RPMI8226 (cell line): ENCODE measurements around the gene DICER1.
A peak's percentile ranks its signal among the peaks of the same experiment; 100 is the strongest.
"Not testable (repeated sequence)": the region's sequence is repeated elsewhere in the genome, so short reads cannot be mapped to it uniquely, and the experiment has no call there.

ENCODE experiments used
- DNase-seq: peaks from one replicate; pipeline ENCODE4 v3.0.0-alpha.2; 2015

DICER1 gene

GRCh38 chr14:95144849-95145248, 12.5 kb downstream of the DICER1 start:
- no peak for DNase-seq

DNA sequence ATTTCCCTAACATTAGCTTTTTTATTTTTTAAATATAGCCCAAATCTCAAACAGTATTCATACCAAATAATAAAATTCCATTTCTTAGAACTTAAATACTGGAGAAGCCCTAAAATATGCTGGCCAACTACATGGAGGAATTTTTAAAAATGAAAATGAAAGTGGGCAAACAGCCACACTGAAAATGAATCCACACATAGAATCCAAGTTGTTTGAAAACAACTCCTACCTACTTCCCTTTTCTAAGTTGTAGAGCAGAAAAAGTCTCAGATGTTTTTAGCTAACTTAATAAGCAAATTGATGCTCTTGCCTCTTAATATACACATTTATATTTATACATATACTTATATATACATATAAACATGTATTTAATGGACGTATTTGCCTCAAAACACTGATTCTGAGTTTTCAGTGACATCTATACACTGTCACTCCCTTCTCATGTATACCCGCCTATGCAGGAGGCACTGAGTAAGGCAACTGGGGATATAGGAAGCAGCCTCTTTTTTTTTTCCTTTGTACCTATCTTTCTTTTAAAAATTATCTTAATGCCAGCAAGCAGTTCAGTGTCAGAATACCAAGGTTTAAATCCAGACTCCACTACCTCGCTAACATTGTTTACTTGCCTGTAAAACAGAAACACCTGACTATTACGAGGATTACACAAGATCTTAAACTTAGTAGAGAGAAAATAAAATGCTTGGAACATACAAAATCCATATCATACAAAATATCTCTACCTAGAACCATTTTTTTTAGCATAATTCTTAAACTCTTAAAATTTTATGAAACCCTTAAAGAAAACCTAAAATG, 13.3 kb downstream of the DICER1 start:
- DNase-seq = peak; percentile 42

GRCh38 chr14:95142208-95142607, 15.1 kb downstream of the DICER1 start:
- no peak for DNase-seq

GRCh38 chr14:95141684-95142083, 15.6 kb downstream of the DICER1 start:
- no peak for DNase-seq

GRCh38 chr14:95140060-95140858, 17.1 kb downstream of the DICER1 start:
- no peak for DNase-seq

- no peak for DNase-seq
Observed at GRCh38 chr14:95138876-95139275, 18.5 kb downstream of the DICER1 start.

GRCh38 chr14:95138455-95138854, 18.9 kb downstream of the DICER1 start:
- not testable (repeated sequence) for DNase-seq

DNA sequence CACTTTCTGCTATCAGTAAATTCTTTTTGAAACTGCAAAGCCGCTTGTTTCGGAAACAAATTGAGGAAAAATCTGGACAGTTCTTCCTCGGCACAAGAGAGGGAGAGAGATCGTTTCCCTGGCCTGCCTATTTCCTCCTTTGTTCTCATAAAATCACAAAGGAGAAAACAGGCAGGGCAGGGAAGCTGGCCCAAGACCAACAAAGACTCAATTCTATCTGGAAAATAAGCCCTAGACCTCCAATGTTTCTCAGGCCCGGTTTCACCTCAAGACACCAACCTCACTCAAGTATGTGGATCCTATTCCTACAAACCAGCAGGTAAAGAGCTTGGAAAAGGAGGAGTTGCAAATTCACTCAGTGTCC, 19.5 kb downstream of the DICER1 start:
- DNase-seq = no peak

DNA sequence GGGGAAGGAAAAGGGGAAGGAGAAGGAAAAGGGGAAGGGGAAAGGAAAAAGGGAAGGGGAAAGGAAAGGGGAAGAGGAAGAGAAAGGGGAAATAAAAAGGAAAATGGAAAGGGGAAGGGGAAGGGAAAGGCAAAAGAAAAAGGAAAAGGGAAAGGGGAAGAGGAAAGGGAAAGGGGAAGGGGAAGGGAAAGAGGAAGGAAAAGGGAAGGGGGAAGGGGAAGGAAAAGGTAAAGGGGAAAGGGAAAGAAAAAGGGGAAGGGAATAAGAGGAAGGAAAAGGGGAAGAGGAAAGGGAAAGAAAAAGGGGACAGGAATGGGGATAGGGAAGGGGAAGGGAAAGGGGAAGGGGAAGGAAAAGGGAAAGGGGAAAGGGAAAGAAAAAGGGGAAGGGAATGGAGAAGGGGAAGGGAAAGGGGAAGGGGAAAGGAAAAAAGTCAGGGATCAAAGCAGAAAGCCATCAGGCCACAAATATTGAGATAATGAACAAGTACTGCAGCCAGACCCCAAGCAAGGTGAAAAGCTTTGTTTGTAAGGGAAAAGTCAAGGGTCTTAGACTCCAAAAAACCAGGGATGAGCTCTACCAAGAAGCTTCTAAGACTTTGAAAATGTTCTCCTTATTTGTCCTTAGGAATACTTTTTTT, 20.0 kb downstream of the DICER1 start:
- DNase-seq = no peak

GRCh38 chr14:95136631-95137030, 20.7 kb downstream of the DICER1 start:
- no peak for DNase-seq

GRCh38 chr14:95134304-95134933, 22.9 kb downstream of the DICER1 start:
- no peak for DNase-seq

DNA sequence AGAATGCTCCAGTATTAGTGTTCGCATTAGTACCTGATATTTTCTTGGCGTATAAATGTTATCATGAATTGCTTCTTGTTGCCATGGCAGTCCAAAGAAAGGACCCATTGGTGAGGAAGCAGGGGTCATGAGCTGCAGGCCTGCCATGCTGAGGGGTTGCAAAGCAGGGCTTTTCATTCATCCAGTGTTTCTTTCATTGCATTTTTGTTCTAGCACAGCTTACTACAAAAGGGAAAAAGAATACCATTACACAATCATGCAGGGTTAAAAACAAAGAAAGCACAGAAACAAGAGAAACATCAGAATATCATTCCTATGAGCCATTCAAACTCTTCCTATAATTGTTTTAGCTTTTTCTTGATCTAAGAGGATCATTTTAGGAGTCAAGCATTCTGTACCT, 24.0 kb downstream of the DICER1 start:
- DNase-seq = no peak

DNA sequence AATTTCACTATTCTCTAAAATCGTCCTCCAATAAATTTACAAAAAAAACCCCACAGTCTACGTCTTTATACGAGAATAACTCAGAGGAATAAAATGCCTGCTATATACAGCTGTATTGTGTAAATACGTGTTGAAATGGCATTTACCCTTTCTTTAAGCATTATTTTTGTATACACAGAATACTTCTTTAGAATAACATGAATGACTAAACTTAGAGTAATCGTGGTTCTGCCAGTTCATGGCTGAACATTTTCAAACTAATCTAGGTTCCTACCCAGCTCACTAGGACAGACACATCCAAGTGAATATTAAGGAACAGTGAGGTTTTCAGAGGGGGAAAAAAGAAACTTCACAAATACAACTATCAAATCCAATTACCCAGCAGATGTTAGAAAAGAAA, 24.6 kb downstream of the DICER1 start:
- DNase-seq = no peak

DNA sequence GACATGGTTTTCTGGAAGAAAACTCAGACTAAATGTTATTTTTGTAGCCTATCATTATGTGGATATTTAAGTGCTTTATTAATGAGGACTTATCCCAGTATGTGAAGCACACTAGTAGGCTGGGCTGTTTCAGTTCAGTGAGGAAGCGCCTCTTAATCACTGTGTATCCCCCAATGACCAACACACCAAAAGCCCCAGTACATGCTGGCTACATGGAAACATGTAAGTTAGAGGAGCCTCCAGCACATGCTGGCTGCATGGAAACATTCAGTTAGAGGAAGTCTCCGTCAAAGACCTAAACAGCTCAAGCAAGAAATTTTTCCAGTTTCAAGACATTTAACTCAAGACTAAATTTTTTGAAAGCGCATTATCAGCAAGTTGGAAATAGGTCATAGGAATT, 26.8 kb downstream of the DICER1 start:
- DNase-seq = no peak

GRCh38 chr14:95128140-95128539, 29.2 kb downstream of the DICER1 start:
- DNase-seq = no peak

DNA sequence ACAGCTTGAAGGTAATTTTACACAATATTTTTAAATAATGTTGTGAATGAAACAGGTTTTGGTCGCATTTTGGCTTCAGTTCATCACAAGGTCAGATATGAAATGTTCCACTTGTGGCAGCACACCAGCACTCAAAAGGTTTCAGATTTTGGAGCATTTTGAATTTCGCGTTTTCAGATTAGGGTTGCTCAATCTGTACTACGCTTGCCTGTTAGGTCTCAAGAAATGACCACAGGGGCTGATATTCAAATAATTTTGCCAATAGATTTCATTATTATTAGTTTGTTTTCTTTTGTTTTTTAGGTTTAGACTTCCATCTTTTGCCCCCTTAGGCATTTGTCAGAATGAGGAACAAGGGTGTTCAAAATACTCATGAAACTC, 29.8 kb downstream of the DICER1 start:
- DNase-seq = no peak

DNA sequence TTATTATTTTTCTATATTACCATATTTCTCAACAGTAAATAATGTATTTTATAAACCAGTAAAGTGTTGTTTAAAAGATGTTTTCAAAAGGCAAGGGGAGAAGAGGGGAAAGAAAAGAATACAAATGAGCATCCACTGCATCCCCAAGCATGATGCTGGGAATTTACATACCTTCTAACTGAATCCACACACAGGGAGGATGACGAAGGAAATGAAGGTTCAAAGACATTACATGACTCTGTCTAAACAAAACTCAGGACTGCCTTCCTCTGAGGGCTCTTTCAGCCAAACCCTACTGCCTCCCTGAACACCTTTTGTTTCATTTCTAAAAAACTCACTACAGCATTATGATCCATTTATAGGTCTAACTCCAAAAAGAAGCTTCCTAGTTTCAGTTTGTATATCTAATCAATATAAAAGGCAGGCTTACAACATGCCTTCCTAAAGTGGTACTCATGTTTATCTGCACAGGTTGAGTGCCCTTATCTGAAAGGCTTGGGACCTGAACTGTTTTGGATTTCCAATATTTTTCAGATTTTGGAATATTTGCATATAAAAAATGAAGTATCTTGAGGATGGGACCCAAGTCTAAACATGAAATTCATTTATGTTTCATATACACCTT, 30.3 kb downstream of the DICER1 start:
- no peak for DNase-seq

DNA sequence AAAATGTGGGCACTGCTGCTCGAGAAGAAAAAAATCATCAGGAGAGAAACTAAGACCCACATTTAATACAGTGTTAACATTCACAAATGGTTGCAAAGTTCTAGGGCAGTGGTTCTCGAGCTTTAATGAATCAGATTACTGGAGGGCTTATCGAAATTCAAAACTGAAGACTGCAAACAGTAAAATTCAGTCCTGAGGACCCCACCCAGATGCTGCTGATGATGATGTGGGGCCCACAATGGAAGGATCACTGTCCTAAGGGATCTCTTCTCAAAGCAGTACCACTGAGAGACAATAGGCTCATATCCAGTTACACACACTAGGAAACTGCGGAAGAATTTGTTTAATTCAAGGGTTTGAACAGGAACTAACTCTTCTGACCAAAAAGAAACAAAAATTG, 31.4 kb downstream of the DICER1 start:
- no peak for DNase-seq

DNA sequence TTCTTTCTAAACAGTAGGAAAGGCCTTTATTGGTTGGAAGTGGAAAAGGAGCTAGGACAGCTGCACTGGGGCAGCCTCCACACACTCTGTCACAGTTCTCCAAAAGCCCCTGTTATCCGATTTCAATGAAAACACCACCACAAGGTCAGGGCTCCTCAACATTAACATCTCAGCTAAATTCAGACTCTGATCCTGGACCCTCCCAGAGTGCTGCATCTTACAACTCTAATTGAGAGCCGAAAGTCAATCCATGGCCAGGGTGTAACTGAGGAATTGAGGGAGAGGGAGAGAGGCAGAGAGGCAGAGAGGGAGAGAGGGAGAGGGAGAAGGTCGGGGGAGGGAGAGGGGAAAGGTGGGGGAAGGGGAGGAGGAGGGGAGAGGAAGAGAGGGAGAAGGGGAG, 32.1 kb downstream of the DICER1 start:
- DNase-seq = no peak

- DNase-seq = no peak
Observed at GRCh38 chr14:95123891-95124579, 33.3 kb downstream of the DICER1 start.

DNA sequence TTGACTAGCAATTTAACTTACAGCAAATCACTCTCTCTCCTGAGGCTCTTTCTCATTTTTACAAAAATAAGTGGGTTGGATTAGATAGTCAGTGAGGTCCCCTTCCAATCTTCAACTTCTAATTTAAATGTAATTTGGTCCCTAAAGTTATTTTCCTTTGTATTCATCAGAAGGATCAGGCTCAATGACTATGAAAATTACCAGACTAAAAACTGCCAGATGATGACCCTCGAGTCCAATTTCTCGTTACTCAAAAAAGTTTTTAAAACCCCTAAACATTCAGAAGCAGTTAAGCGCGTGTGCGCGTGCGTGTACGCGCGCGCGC, 34.7 kb downstream of the DICER1 start:
- DNase-seq = no peak

- no peak for DNase-seq
Observed at GRCh38 chr14:95121911-95122620, 35.3 kb downstream of the DICER1 start.
